GM18507 (cell line): ENCODE data around the gene CHKA.

Source experiments
- DNase-seq: peaks from one replicate; pipeline ENCODE4 v3.0.0; 2011; ENCODE audit warnings: low read depth; ENCODE audit not compliant: insufficient read length; ENCODE audit errors: extremely low spot score
- FAIRE-seq: peaks from 2 replicates; lab custom pipeline; 2011; peaks lifted over from hg19 to GRCh38; lab: Jason Lieb, UNC

Gene CHKA

DNA sequence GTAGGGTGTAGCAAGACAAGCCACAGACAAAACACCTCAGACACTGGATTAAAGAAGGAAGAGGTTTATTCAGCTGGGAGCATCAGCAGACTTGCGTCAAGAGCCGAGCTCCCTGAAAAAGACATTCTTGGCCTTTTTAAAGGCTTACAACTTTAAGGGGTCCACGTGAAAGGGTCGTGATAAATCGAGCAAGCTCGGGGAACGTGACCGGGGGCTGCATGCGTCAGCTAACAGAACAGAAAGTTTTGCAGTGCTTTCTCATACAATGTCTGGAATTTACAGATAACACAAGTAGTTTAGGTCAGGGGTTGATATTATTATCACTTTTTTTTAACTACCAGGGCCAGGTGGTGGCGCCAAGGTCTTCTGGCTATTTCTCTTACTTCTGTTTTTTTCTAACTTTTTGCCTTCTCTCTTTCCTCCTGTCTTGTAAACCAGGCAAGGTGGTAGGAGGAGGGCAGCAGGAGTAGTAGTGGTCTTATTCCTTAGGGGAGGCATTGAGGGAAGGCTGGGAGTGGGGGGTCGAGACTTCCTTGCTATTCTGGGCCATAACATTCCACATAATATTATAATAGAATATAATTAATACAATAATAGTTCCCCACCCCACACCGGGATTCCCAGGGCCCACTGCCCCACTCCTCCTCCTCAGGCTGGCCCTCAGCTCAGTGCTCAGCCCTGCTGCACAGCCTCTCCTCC is 111.6 kb downstream of the CHKA start:
- DNase-seq (no peak), FAIRE-seq (no peak)

DNA sequence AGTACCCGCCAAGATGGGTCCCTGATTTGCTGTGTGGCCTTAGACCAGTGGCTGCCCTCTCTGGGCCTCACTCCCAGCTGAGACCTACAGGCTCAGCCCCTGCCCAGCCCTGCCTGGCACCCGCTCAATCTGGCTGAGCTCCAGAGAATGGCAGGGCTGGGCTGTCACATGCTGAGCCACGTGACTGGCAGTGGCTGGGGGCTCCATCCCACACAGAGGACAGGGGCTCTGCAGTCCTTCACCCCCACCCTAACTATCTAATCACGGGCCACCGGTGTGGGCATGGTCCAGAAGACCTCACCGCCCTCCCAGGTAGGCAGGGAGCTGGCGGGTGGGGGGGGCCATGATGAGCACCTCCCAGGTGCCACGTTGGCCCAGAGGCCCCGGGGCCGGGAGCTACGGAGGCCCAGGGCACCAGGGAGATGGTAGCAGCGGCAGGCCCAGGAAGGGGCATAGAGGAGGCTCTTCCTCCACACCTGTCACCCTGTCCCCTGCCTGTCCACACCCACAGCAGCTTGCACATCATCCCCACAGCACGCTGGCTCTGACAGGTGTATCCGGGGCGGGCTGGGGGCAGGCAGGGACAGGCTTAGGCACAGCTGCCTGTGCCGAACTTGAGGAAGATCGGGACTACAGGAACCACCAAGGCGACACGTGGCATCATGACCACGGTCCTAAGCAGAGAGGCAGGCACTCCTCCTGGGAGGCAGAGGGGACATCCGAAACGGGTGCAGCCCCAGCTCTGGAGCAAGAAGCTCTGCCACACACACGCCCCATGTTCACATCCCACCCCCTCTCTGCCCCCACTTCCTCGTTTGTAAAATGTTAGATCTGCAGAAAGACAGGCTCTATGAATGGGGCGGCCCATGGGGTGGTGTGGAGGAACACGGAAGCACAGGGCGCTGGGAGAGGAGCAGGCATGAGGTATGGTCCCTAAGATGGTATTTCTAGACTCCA is 112.5 kb downstream of the CHKA start:
- DNase-seq = no peak
- FAIRE-seq = no peak

DNA sequence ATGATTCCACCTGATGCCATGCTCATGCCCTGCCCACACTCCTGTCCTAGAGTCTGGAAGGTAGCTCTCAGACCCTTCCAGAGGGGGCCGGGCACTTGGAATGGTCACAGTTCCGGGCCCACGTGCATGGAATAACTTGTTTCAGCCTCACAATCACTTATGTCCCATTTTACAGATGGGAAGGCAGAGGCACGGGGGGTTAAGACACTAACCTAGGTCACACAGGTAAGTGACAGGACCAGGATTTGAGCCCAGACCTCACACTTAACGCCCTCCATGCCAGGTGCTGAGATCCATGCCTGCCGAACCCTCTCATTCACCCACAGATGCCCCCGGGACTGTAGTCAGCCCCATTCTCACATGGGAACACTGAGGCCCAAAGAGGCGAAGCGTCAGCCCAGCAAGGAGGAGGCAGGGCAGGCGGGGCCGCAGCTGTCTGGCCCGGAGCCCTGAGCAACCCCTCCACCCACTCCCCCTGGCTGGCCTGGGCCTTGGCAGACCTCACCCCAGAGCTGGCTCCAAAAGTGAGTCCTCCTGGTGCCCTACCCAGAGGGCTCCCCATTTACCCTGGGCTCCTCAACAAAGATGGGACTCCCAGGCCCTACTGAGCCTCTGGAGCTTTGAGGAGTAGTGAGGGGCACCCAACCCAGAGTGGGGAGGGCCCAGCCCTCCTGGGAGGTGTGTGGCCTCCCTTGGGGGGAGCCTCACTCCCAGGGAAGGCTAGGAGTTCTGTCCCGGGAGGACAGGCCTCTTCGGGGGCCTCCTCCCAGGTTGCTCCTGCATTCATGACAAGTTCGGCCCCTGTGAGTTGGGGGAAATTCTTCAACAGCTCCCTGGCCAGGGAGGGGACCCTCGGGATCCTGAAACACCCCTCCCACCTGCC is 113.4 kb downstream of the CHKA start:
- DNase-seq = no peak
- FAIRE-seq = no peak

DNA sequence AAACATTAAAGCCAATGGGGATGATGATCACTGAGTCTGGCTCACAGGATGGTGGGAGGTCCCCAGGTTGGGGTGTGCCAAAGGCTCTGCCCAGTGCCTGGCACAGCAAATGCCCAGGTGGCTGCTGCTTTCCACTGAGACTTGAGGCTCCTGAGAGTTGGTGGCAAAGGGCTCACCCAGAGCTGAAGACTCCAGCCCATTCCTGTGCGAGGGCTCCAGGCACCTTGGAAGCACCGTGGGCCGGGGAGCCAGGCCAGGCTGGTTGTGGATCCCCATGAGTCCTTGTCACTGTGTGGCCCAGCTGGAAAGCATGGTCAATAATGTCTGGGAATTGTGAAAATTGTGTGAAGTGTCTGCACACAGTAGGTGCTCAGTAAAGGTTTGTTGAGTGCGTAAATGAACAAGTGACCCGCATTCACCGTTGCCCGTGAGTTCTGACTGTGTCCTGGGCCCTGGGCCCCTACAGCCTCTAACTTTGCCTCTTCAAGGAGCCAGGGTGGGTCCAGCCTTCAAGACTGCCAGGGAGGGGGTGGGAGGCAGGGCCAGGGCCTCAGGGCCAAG is 114.5 kb downstream of the CHKA start:
- no peak for FAIRE-seq

DNA sequence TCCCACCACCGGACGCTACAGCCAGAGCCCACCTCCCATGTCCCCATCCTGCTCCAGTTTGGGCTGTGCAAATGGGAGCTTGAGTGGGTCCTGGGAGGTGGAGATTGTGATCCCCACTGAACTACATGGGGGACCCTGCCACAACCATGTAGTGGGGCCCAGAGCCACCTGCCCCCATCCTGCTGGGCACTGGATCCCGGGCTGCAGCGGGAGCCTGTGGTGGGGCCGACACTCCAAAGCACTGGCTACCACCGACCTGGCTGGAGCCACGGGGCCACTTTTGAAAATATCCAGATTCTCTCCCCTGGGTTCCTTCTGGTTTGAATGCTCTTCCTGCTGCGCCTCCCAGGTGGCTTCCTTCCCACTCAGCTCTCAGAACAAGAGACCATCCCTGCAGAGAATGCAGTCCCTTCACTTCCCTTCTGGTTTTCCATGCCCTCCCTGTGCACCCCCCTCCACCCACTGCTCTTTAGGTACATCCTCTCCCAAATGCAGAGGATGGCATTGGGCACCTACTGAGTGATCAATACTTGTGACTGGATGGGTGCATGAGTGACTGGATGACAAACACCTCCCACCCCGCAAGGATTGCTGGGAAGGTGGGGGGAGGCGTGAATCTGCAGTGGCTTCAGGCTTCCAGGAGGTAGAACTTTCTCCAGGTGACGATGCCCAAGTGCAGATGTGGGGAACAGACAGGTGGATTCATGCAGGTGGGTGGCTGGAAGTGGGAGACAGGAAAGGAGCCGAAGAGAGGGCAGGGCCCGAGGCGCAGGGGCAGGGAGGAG is 116.4 kb downstream of the CHKA start:
- FAIRE-seq (no peak), DNase-seq (no peak)

More for the DNA sequence above, 114.5 kb downstream of the CHKA start:
- no peak for DNase-seq

DNA sequence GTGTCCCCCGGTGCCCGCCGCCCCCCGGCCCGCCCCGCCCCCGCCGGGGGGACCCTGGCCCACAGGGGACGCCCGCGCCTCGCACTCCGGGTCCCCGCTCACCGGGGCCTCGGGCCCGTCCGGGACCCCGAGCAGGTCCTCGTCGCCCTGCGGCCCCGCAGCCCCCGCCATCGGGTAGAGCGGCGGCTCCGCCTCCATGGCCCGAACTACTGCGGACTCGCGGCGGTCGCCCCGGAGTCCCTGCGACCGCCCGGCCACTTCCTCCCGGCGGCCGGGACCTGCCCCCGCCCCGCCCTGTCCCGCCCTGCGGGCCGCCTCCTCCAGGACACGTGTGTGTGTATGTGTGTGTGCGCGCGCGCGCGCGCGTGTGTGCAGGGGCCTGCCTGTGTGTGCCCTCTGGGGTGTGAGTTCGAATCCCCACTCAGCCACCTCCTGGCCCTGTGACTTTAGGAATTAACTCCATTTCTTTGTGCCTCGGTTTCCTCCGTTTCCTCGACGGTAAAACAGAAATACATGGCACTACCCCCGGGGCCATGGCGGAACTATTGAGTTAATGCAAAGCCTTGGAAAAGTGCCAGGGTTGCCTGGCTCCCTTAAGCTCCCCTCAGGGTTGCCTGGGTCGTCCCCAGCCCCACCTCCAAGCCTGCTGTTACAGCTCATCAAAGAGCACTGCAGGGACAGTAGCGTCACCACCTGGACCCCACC is 117.2 kb downstream of the CHKA start, which contains the start of gene UNC93B1:
UNC93B1 (minus strand) TSS at position 252 of the 705 bp plus-strand sequence; CDS start at position 198, 54 bp downstream.
- FAIRE-seq = peak; percentile 93

DNA sequence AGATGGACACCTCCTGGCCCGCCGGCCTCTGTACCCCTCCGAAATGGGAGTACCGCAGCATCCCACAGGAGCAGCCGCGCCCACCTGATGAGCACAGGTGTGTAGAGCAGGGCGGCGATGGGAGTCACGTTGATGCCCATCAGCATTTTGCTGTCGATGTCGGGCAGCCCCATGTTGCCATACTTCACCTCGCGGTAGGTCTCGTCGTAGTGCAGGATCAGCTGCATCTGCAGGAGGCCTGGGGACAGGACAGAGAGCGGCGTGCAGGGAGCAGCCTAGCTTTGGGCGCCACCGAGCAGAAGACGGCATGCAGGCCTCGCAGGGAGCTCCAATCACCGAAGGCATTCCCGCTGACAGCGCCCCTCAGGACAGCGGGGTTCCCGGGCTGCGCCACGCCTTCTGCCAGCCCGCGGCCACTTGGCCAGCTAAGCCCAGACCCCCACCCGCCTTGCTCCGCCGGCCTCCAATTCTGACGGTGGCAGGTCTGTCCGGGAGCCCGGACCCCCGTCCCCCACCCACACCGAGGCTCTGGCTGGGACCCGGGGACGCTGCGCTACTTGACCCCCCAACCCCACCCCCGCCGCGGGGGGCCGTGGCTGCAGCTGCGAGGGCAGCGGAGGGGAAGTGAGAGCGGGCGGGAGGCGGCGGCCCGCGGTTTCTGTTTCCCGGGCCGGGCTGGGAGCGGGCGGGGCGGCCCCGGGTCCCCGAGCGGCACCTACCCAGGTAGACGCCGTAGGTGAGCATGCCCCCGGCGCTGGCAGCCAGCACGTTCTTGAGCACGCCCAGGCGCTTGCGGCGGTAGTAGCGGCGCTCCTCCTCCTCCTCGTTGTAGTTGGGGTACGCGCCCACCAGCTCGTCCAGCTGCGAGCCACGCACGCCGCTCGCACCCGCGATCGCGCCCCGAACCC is 118.0 kb downstream of the CHKA start:
- FAIRE-seq = no peak
- no peak for DNase-seq

More for the DNA sequence above, 117.2 kb downstream of the CHKA start, which contains the start of gene UNC93B1:
- DNase-seq = peak; percentile 76
